GM23338 (cell line): Measurements from ENCODE around the gene GGCX. TPM values are rescaled to one million over a fixed set of nuclear protein-coding genes. Genes with fewer than 3 reads are reported as not detected.

Source experiments
- polyA plus RNA-seq: library from polyadenylated mRNA; unstranded; fragments of >200 nt; fragmentation: Nextera tagmentation; extraction: Ambion mirVana; gene quantifications from 2 replicates; pipeline ENCODE4 v1.2.1, GENCODE V29; 2016
- small RNA-seq: library from RNA; depleted of rRNA; stranded (forward); fragments of <200 nt; gene quantifications from one replicate; pipeline ENCODE3, GENCODE V24; 2014; ENCODE audit warnings: low replicate concordance
- total RNA-seq: library from RNA; depleted of rRNA; stranded (reverse); fragments of >200 nt; shearing (Covaris generic); gene quantifications from 2 replicates; pipeline ENCODE4 v1.2.3, GENCODE V29; 2014; rRNA removed

GGCX gene
- total and polyA plus RNA-seq, 2 experiments from 2014 or later = 14.4 to 36.2 TPM

Small RNAs within 50 kb of the gene (small RNA-seq; reads per million reads assigned to genes)
- gene RN7SL126P = not detected

Other genes with a start within 250 kb of the GGCX start
- gene TGOLN2, start 233.5 kb downstream of the GGCX start, total RNA-seq = 48.3 and 49.4 TPM in 2 replicates
- 17.8 and 20.8 TPM in 2 replicates for gene TGOLN2, start 233.5 kb downstream of the GGCX start, polyA plus RNA-seq
- gene RETSAT, start 207.0 kb downstream of the GGCX start, total RNA-seq = 12.5 and 16.4 TPM in 2 replicates
- 2.3 and 2.6 TPM in 2 replicates for gene RETSAT, start 207.0 kb downstream of the GGCX start, polyA plus RNA-seq
- gene ELMOD3, start 206.7 kb downstream of the GGCX start, total RNA-seq = 7.1 and 8.9 TPM in 2 replicates
- gene ELMOD3, start 206.7 kb downstream of the GGCX start, polyA plus RNA-seq = 5.9 and 8.6 TPM in 2 replicates
- gene CAPG, start 151.1 kb downstream of the GGCX start, total RNA-seq = 75.2 and 88.7 TPM in 2 replicates
- 104 and 115 TPM in 2 replicates for gene CAPG, start 151.1 kb downstream of the GGCX start, polyA plus RNA-seq
- gene SH2D6, start 142.8 kb downstream of the GGCX start, total RNA-seq = not detected in 2 replicates
- gene SH2D6, start 142.8 kb downstream of the GGCX start, polyA plus RNA-seq = 0.26 and 0.37 TPM in 2 replicates
- 206 and 232 TPM in 2 replicates for gene MAT2A, start 22.3 kb downstream of the GGCX start, total RNA-seq
- 74.4 and 105 TPM in 2 replicates for gene MAT2A, start 22.3 kb downstream of the GGCX start, polyA plus RNA-seq
- 16.3 and 17.4 TPM in 2 replicates for gene VAMP8, start 16.1 kb upstream of the GGCX start, total RNA-seq
- 71.7 and 73.0 TPM in 2 replicates for gene VAMP8, start 16.1 kb upstream of the GGCX start, polyA plus RNA-seq
- 0.87 and 2.6 TPM in 2 replicates for gene VAMP5, start 22.9 kb upstream of the GGCX start, total RNA-seq
- 5.5 and 7.8 TPM in 2 replicates for gene VAMP5, start 22.9 kb upstream of the GGCX start, polyA plus RNA-seq
- gene RNF181, start 34.3 kb upstream of the GGCX start, total RNA-seq = 114 and 145 TPM in 2 replicates
- gene RNF181, start 34.3 kb upstream of the GGCX start, polyA plus RNA-seq = 260 and 276 TPM in 2 replicates
- gene TMEM150A, start 41.2 kb upstream of the GGCX start, total RNA-seq = 10.1 and 16.4 TPM in 2 replicates
- gene TMEM150A, start 41.2 kb upstream of the GGCX start, polyA plus RNA-seq = 21.4 and 27.9 TPM in 2 replicates
- gene C2orf68, start 50.6 kb upstream of the GGCX start, total RNA-seq = 26.8 and 32.4 TPM in 2 replicates
- gene C2orf68, start 50.6 kb upstream of the GGCX start, polyA plus RNA-seq = 76.4 and 81.2 TPM in 2 replicates
- gene USP39, start 54.7 kb upstream of the GGCX start, total RNA-seq = 103 and 111 TPM in 2 replicates
- 60.8 and 63.3 TPM in 2 replicates for gene USP39, start 54.7 kb upstream of the GGCX start, polyA plus RNA-seq
- not detected in 2 replicates for gene SFTPB, start 106.7 kb upstream of the GGCX start, total RNA-seq
- gene SFTPB, start 106.7 kb upstream of the GGCX start, polyA plus RNA-seq = 0.06 TPM in 1 of 2 replicates, not detected in the other
- gene GNLY, start 132.9 kb upstream of the GGCX start, total RNA-seq = not detected in 2 replicates
- gene GNLY, start 132.9 kb upstream of the GGCX start, polyA plus RNA-seq = not detected in 2 replicates
- gene ATOH8, start 192.5 kb upstream of the GGCX start, total RNA-seq = 0.62 and 0.97 TPM in 2 replicates
- 0.11 and 0.45 TPM in 2 replicates for gene ATOH8, start 192.5 kb upstream of the GGCX start, polyA plus RNA-seq